HG03571 (cell line): ENCODE results near the gene TMEM131L.

Experiments
- ATAC-seq: cut with Tn5 transposase; IDR thresholded peaks from one replicate; pipeline ENCODE4 v1.9.1; 2021; ENCODE audit not compliant: unreplicated experiment

The TMEM131L gene

GRCh38 chr4:153472122-153473037, 6.2 kb downstream of the TMEM131L start:
- peak; percentile 37 for ATAC-seq

DNA sequence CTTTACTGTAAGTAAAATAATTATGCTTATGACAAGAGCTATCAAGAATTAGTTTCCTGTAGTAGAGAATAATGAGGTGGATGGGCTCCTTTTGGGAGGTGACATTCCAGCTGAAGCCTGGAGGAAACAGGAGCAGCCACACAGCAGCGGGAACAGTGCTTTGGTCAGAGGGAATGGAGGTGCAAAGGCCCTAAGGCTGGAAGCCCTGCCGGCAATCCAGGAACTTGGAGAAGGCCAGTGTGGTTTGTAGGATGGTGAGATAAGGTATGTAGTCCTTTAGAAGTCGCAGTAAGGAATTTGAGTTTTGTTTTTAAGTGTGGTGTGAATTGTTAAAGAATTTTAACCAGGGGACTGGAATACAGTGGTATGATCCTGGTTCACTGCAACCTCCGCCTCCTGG, 8.1 kb downstream of the TMEM131L start:
- ATAC-seq: no peak

DNA sequence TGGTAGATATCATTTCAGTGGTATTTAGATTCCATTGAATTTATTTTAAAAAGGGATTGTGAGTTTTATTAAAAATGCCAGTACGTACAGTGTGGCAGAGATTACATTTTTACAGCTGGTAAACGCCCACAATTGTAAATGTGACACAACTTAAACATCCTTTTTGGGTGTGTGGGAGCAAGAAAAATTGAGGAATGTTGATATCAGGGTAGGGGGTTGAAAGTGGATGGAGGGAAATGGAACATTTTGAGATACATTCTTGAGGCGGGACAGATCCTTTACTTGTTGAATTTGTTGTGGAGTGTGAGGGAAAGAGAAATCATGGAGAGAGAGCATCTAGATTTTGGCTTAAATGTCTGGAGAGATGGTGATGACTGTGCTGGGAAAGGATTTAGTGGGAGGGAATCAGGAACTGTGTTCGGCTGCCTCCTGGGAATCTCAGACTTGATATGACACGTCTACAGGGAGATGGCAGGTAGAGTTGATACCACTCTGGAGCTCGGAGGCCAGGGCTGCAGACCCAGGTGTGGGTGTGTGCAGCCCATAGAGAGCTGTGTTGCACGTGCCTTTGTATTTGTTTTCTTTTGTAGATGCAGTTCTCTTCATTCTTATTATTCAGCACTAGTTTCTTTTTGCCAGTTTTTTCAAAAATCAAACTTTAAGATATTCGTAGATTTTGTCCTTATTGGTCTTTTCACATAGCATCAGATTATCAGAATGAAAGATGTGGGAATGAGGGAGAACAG, 10.8 kb downstream of the TMEM131L start:
- ATAC-seq: no peak

- no peak for ATAC-seq
Measured at GRCh38 chr4:153479101-153479500, 12.9 kb downstream of the TMEM131L start.

GRCh38 chr4:153480704-153481103, 14.5 kb downstream of the TMEM131L start:
- no peak for ATAC-seq

- ATAC-seq: no peak
Measured at GRCh38 chr4:153481478-153481877, 15.3 kb downstream of the TMEM131L start.

DNA sequence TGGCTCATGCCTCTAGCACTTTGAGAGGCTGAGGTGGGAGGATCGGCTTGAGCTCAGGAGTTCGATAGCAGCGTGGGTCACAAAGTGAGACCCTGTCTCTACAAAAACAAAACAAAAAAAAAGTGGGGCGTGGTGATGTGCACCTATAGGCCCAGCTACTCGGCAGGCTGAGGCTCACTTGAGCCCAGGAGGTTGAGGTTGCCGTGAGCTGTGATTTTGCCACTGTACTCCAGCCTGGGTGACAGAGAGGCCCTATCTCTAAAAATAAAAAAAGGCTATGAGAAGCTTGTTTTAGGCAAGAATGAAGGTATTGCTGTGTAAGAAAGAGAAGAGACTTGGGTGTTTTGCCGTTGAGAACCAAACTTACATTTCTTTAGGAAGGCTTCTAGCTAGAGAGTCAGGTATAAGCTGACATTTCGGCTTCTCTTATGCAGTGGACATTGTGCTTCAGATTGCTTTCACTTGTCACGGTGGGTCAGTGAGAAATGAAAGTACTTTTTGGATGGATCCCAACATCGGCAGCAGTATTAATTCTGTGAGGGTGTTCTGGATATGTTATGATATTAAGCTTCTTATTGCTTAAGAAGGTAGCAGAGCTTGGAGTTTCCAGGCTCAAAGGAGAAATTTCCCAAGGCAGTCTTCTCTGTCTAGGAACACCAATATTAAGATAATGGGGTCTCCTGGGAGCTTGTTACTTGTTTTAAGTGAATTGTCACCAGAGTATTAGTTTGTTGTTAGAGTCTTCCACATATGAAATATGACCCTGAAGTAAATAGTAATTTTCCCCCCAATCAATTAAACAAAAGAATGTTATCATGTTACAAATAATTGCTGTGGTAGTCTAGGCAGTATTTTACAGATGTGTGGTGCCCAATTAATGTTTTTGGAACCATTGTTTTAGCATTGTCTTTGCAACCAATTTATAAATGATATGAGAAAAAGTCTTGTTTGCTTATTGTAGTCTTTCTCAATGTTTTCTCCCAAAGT, 17.6 kb downstream of the TMEM131L start:
- no peak for ATAC-seq

DNA sequence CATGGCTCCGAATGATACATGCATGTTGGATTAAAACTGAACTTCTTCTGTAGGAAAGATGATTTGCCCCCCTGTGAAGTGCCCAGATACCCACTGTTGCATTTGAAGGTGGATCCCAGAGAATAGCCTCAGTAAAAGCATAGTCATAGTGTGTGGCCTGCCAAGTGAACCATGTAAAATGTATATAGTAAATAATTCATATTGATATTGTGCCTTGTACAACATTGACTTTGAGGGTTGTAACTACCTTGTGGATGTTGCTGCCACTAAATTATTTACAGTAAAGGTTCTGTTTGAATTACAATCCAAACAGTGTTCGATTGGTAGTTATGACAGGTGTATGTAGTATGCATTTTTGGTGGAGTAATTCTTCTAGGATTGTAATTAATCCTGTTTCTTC, 19.2 kb downstream of the TMEM131L start:
- ATAC-seq: no peak

GRCh38 chr4:153485860-153486259, 19.7 kb downstream of the TMEM131L start:
- ATAC-seq: no peak

GRCh38 chr4:153486281-153487151, 20.4 kb downstream of the TMEM131L start:
- ATAC-seq: no peak

DNA sequence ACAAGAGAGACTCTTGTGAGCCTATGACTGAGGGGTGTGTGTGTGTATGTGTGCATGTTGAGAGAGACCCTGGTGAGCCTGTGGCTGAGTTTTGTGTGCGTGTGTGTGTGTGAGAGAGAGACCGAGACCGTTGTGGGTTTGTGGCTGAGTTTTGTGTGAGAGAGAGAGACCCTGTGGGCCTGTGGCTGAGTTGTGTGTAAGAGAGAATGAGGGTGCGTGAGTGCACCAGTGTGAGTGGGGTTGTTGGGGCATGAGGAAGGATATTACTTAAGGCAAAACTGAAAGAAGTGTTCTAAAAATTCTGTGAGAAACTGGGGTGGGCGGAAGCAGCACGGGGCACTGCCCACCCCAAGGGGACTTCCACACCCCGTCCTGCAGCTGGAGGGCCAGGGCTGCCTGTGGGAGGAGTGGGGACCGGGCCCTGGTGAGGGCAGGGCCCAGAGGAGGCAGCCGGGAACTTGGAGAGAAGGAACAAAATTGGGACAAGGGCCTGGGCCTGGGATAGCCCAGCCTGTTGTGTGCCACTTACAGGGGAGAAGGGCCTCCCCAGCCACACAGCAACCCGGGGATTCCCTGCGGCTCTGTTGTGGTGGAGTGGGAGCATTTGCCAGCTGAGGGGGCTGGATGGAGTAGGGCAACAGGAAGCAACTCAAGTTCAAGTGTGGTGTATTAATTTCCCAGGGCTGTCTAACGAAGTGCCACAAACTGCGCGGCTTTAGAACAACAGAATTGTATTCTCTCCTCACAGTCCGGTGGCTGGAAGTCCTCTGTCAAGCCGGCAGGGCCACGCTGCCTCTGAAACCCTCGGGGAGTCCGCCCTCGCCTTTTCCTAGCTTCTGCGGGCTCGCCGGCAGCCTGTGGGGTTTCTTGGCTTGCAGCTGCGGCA, 22.1 kb downstream of the TMEM131L start:
- ATAC-seq: peak; percentile 51

- no peak for ATAC-seq
Measured at GRCh38 chr4:153489856-153490558, 23.8 kb downstream of the TMEM131L start.

DNA sequence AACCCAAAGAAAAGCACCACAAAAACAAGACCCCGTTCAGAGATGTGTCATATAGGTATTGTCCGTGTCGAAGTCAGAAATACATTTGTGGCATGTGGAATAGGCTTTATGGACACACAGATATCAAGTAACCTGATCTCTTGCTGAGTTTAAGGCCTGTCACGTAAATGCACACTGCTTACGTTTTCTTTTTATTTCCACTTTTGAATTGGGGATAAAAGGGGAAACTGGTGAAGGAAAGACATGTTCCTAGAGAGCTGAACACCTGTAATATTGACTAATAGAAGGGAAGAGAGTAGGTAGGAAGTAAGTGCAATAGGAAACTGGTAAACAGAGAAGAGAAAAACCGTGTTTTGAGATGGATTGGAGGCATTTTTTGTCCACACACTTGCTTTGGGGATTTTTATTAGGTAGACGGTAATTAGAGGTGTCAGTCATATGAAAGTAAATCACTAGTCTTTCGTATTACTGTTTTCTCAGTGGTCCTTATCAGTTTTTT, 24.9 kb downstream of the TMEM131L start:
- no peak for ATAC-seq

DNA sequence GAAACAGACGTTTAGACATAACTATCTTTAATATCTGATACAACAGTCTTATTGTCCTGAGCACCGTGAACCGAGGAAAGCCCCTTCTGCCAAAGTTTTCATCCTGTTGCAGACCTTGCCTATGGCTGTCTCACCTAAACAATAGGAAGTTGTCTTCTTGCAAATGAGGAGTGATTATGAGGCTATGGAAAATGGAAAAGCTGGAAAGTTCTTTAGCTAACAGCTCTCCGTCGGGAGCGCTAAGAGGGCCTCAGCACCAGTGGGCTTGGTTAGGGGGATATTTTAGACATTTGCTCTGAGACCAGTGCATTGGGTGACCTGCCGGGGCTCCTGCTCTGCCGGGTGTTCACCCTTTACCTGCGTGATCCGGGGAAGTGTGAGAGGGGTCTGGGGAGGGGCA, 28.4 kb downstream of the TMEM131L start:
- ATAC-seq: no peak

- ATAC-seq: no peak
Measured at GRCh38 chr4:153495480-153496193, 29.5 kb downstream of the TMEM131L start.

DNA sequence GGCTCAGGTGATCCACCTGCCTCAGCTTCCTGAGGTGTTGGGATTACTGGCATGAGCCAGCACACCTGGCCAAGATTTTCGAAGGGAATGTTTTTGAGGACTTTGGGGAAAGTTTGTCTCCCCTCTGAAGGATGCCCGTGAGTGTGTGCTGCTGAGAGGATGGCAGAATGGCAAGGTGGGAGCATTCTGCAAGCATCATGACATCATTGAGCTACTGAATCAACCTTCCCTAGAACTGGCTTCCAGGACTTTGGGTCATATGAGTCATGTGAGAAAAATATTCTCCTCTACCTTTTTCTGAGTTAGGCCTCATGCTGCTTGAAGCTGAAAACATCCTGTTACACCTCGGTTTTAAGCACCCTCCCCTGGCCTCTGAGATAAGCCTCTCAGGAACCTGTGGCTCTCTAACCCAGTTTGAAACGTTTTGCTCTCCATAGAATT, 31.0 kb downstream of the TMEM131L start:
- ATAC-seq: peak; percentile 34
